Activated CD8-positive, alpha-beta memory T cell treated with anti-CD3 and anti-CD28 coated beads for 4 hours (primary cell): Measurements from ENCODE around the gene ZBP1.
A peak's percentile ranks its signal among the peaks of the same experiment; 100 is the strongest.

Source experiments
- DNase-seq, 2 donors: peaks; one replicate each; pipeline ENCODE4 v3.0.0-alpha.2; 2020; ENCODE audit warnings: low read depth in 2 of 2

ZBP1 gene

GRCh38 chr20:57658833-57659516 lies 38.7 kb upstream of the ZBP1 start:
- no peak for DNase-seq

- DNase-seq = no peak
Observed at GRCh38 chr20:57658447-57658832, 38.2 kb upstream of the ZBP1 start.

GRCh38 chr20:57657535-57658446 lies 37.6 kb upstream of the ZBP1 start:
- DNase-seq = no peak

- DNase-seq = no peak
Observed at GRCh38 chr20:57656821-57657534, 36.8 kb upstream of the ZBP1 start.

- DNase-seq = no peak
Observed at GRCh38 chr20:57656252-57656820, 36.1 kb upstream of the ZBP1 start.

- DNase-seq = no peak
Observed at GRCh38 chr20:57655809-57656155, 35.6 kb upstream of the ZBP1 start.

- DNase-seq = no peak
Observed at GRCh38 chr20:57654998-57655808, 35.0 kb upstream of the ZBP1 start.

- DNase-seq = peak; percentile 31 to 36
Observed at GRCh38 chr20:57654363-57654997, 34.3 kb upstream of the ZBP1 start.

- no peak for DNase-seq
Observed at GRCh38 chr20:57653910-57654309, 33.7 kb upstream of the ZBP1 start.

GRCh38 chr20:57653546-57653900 lies 33.3 kb upstream of the ZBP1 start:
- no peak for DNase-seq

- no peak for DNase-seq
Observed at GRCh38 chr20:57652606-57653545, 32.6 kb upstream of the ZBP1 start.

- DNase-seq = no peak
Observed at GRCh38 chr20:57651881-57652605, 31.8 kb upstream of the ZBP1 start.

GRCh38 chr20:57650756-57651483 lies 30.7 kb upstream of the ZBP1 start:
- no peak for DNase-seq

- no peak for DNase-seq
Observed at GRCh38 chr20:57650266-57650665, 30.0 kb upstream of the ZBP1 start.

- no peak for DNase-seq
Observed at GRCh38 chr20:57649617-57650015, 29.4 kb upstream of the ZBP1 start.

- no peak for DNase-seq
Observed at GRCh38 chr20:57648878-57649616, 28.8 kb upstream of the ZBP1 start.

GRCh38 chr20:57647933-57648785 lies 27.9 kb upstream of the ZBP1 start:
- no peak for DNase-seq
